Measurements from ENCODE around the gene ELOA.

- TF ChIP-seq POLR2A (IDR thresholded peaks at IDR 0.05) (no peak), CTCF (IDR thresholded peaks at IDR 0.05) (no peak)
These were observed 38.3 kb upstream of the ELOA start for GRCh38 chr1:23704834-23705495.
